Ovary (tissue), 9 donors: ENCODE measurements around the gene CELA3A. TPM values are rescaled to one million over a fixed set of nuclear protein-coding genes. Genes with fewer than 3 reads are reported as not detected.

Experiments
- DNase-seq, 5 donors: peaks; one replicate each; pipeline ENCODE4 v3.0.0-alpha.2; 2019 to 2020
- H3K27ac ChIP-seq, 2 donors: fragments of 200-600 bp; one replicate each; pipeline versions ENCODE4 v1.5.1 to v1.8.0; 2019 to 2022
- H3K27me3 ChIP-seq: fragments of 200-600 bp; one replicate; pipeline ENCODE4 v1.8.0; 2022
- H3K36me3 ChIP-seq: fragments of 200-600 bp; sonication (generic); one replicate; pipeline ENCODE4 v1.5.1; 2019
- H3K4me1 ChIP-seq: one replicate; pipeline ENCODE4 v1.8.1; 2013; ENCODE audit warnings: mild to moderate bottlenecking, moderate library complexity; ENCODE audit not compliant: insufficient read depth
- H3K4me3 ChIP-seq: fragments of 200-600 bp; sonication (generic); one replicate; pipeline ENCODE4 v1.5.1; 2017
- H3K9me3 ChIP-seq, 2 donors: fragments of 200-600 bp in 1 of 2; sonication (generic) in 1 of 2; one replicate each; pipeline versions ENCODE4 v1.5.1 to v1.8.1; 2013 to 2019; ENCODE audit warnings: mild to moderate bottlenecking in 1 of 2, moderate library complexity in 1 of 2
- EP300 ChIP-seq: sonication (generic); formaldehyde crosslinking; IDR thresholded peaks from one replicate; pipeline ENCODE4 v1.6.1; 2017; ENCODE audit warnings: antibody characterized with exemption
- POLR2A ChIP-seq: fragments of 450-650 bp; IDR thresholded peaks from one replicate; pipeline ENCODE4 v1.6.1; 2017; ENCODE audit warnings: antibody characterized with exemption, mild to moderate bottlenecking, moderate library complexity
- WGBS, 3 donors: extraction: QIAGEN DNeasy Blood & Tissue Kit in 1 of 3; methylation state at CpG; one replicate each; pipeline versions ENCODE4 v1.1.5 to v1.1.7; 2013 to 2017; 5-methylcytosine and 5-hydroxymethylcytosine counted together
- intact Hi-C, 4 donors: fragments of 100-400 bp; cut with DNase I; formaldehyde crosslinking; loops; one replicate each; pipeline versions ENCODE4 v1.11.0 to v1.15.1; 2022 to 2023
- polyA plus RNA-seq, 2 donors: library from polyadenylated mRNA; stranded (reverse); fragments of 200-250 nt in 1 of 2; fragments of 350-450 nt in 1 of 2; fragmentation: Illumina TruSeq in 1 of 2; extraction: RNeasy Lipid Tissue Mini Kit (QIAGEN cat#74804) in 1 of 2; gene quantifications; one replicate each; pipeline ENCODE4 v1.2.3, GENCODE V29; 2013 to 2014
- total RNA-seq, 7 donors: library from RNA; depleted of rRNA in 2 of 7; stranded (reverse); fragments of >200 nt in 2 of 7; fragmentation: NEBNext Ultra II Directional in 3 of 7; extraction: Animal tissue kit (Norgen Biotek cat#: 25700) in 3 of 7; gene quantifications; one replicate each; pipeline versions ENCODE4 v1.1.0 to v1.2.4, GENCODE V29; 2016 to 2023
- TF ChIP-seq, protein P1 (sequence below), 3 donors: fragments of 450-650 bp in 2 of 3; fragments of 200-600 bp in 1 of 3; IDR thresholded peaks; one replicate each; pipeline versions ENCODE4 v1.5.1 to v1.8.0; 2016 to 2022; ENCODE audit warnings: antibody characterized with exemption in 3 of 3, mild to moderate bottlenecking in 1 of 3
- donor health status: DM: no; HTN: no; CAD: no; lungs with moderate emphysema.
- donor health status: DM: no; HTN: no; CAD: no.
- donor health status: Bipolar disorder and iron deficiency.
- donor health status: DM: yes; HTN: yes; CAD: no.
- donor health status: DM: no; HTN: no; CAD: no.
- donor health status: DM: yes; HTN: yes; CAD: no.

Gene CELA3A
- total and polyA plus RNA-seq, 9 donors: 0.12 to 25.4 (median 3.3) TPM; not detected in 4

DNA sequence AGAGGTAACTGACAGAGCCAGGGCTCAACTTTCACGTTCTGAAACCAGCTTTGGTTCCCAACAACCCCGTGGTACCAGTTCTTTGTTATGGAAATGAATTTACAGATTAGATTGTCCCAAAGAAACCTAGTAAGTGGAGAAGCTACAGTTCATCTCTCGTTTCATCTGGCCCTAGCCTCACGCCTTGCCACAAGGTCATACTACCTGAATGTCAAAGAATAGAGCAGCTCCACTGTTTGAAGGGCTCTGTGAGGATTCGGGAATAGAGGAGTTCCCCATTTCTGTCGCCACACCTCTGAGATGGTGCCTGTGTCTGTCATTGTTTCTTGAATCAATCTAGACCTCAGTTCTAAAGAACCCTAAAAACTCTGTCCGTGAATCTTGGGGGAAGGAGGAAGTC is 36.1 kb downstream of the CELA3A start:
- no peak for DNase-seq
- H3K27ac ChIP-seq: no peak overlapping the region
- H3K27me3 ChIP-seq: no peaks in the 10 kb centered on the region
- TF ChIP-seq EP300: no peak
- TF ChIP-seq, protein P1, sequence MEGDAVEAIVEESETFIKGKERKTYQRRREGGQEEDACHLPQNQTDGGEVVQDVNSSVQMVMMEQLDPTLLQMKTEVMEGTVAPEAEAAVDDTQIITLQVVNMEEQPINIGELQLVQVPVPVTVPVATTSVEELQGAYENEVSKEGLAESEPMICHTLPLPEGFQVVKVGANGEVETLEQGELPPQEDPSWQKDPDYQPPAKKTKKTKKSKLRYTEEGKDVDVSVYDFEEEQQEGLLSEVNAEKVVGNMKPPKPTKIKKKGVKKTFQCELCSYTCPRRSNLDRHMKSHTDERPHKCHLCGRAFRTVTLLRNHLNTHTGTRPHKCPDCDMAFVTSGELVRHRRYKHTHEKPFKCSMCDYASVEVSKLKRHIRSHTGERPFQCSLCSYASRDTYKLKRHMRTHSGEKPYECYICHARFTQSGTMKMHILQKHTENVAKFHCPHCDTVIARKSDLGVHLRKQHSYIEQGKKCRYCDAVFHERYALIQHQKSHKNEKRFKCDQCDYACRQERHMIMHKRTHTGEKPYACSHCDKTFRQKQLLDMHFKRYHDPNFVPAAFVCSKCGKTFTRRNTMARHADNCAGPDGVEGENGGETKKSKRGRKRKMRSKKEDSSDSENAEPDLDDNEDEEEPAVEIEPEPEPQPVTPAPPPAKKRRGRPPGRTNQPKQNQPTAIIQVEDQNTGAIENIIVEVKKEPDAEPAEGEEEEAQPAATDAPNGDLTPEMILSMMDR (IDR thresholded peaks at IDR 0.05): no peak
- TF ChIP-seq POLR2A: no peak
- no peaks in the 10 kb centered on the region for H3K36me3 ChIP-seq
- H3K9me3 ChIP-seq: no peaks in the 10 kb centered on the region
- intact Hi-C loops: no loop called here
- no peak overlapping the region for H3K4me3 ChIP-seq
- WGBS, 3 donors: 56 to 65% (median 57%) methylated on average over 7 of the region's 7 CpGs
- H3K4me1 ChIP-seq: no peaks in the 10 kb centered on the region

DNA sequence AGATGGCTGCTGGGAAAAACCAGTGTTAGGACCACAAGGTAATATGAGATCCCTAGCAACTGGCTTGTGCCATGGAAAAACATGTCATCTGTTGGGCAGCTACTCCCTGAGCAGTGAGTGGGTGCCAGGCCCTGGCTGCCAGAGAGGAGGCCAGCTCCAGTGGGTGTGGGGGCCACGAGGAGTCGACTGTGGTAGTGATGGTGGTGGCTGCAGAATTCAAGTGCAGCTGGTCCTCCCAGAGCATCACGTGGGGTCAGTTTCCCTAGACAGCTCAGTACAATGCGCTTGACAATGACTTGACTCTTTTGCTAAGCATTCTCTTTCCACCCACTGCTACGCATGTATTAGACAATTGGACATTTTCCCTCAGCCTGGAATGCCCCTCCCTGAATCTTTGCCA is 36.6 kb downstream of the CELA3A start:
- DNase-seq: no peak
- no peak overlapping the region for H3K4me3 ChIP-seq
- H3K9me3 ChIP-seq: no peaks in the 10 kb centered on the region
- no peak for TF ChIP-seq POLR2A
- no peak for TF ChIP-seq EP300
- TF ChIP-seq, protein P1 (IDR thresholded peaks at IDR 0.05): no peak
- H3K27me3 ChIP-seq: no peaks in the 10 kb centered on the region
- H3K4me1 ChIP-seq: no peaks in the 10 kb centered on the region
- H3K36me3 ChIP-seq: no peaks in the 10 kb centered on the region
- intact Hi-C loops: no loop called here
- no peak overlapping the region for H3K27ac ChIP-seq
- 79 to 88% (median 86%) methylated on average over 5 of the region's 5 CpGs for WGBS, 3 donors

DNA sequence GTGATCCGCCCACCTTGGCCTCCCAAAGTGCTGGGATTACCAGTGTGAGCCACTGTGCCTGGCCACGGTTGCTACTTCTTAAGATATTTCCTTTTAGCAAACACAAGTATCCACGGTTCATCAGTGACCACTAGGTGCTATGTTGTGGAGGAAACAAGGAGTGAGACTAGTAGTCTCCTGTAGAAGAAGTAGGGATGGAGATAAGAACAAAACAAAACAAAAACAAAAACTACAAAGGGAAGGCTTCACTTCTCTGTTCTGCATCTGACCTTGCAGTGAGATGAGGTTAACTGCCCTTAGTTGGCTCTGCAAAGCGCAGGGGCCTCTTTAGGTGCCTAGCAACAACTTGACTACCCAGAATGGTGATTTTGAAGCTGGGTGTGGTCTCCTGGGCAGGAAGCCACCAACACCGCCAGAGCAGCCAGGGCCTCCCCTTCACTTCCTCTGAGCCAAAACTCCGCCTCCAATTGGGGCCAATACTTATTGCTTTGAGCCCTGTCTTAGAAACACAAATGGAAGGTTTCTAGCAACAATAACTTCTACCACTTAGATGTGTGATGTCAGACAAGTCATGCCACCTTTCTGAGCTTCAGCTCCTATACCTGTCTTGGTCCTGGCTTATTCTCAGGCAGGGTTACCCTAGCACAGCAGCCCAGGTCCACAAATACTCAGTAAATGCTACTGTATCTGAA is 38.3 kb downstream of the CELA3A start:
- TF ChIP-seq, protein P1 (IDR thresholded peaks at IDR 0.05): no peak
- no peak for TF ChIP-seq EP300
- TF ChIP-seq POLR2A: no peak
- H3K27me3 ChIP-seq: no peaks in the 10 kb centered on the region
- intact Hi-C loops: no loop called here
- no peaks in the 10 kb centered on the region for H3K4me1 ChIP-seq
- H3K4me3 ChIP-seq: no peak overlapping the region
- peak in 2 of 5 donors; percentile 33 to 43 for DNase-seq
- H3K36me3 ChIP-seq: no peaks in the 10 kb centered on the region
- 54 to 65% (median 56%) methylated on average over 6 of the region's 6 CpGs for WGBS, 3 donors
- H3K27ac ChIP-seq: no peak overlapping the region
- no peaks in the 10 kb centered on the region for H3K9me3 ChIP-seq

DNA sequence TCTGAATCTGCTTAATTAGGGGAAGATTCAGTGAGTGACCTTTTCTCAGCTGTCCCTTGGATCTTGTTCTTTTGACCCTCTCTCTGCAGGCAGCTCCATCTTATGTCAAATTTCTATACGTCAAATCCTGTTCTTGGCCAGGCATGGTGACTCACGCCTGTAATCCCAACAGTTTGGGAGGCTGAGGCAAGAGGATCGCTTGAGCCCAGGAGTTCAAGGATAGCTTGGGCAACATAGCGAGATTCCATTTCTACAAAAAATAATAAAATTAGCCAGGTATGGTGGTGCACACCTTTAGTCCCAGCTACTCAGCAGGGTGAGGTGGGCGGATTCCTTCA is 38.8 kb downstream of the CELA3A start:
- no peaks in the 10 kb centered on the region for H3K27me3 ChIP-seq
- TF ChIP-seq EP300: no peak
- TF ChIP-seq, protein P1 (IDR thresholded peaks at IDR 0.05): no peak
- TF ChIP-seq POLR2A: no peak
- H3K27ac ChIP-seq: no peak overlapping the region
- intact Hi-C loops: no loop called here
- WGBS, 3 donors: 91 to 95% (median 92%) methylated on average over 5 of the region's 5 CpGs
- H3K36me3 ChIP-seq: no peaks in the 10 kb centered on the region
- H3K4me1 ChIP-seq: no peaks in the 10 kb centered on the region
- no peaks in the 10 kb centered on the region for H3K9me3 ChIP-seq
- H3K4me3 ChIP-seq: no peak overlapping the region
- DNase-seq: no peak
